Aorta (tissue), 5 donors: Measurements from ENCODE around the gene ZDHHC14. TPM values are rescaled to one million over a fixed set of nuclear protein-coding genes. Genes with fewer than 3 reads are reported as not detected.

Source experiments
- ATAC-seq: fragments of 200-7000 bp; cut with Tn5 transposase; one replicate; pipeline ENCODE4 v1.9.1; 2022; ENCODE audit warnings: moderate library complexity; ENCODE audit not compliant: low FRiP score
- DNase-seq, 2 donors: peaks; one replicate each; pipeline ENCODE4 v3.0.0-alpha.2; 2020
- H3K27ac ChIP-seq, 2 donors: one replicate each; pipeline ENCODE4 v1.5.1; 2013; ENCODE audit warnings: low read length in 2 of 2, mild to moderate bottlenecking in 2 of 2, moderate library complexity in 2 of 2, control low read depth in 1 of 2, inconsistent platforms in 1 of 2, low read depth in 1 of 2
- H3K27me3 ChIP-seq, 2 donors: one replicate each; pipeline ENCODE4 v1.6.1; 2013; ENCODE audit warnings: control low read depth in 1 of 2, low read length in 1 of 2, mild to moderate bottlenecking in 1 of 2, moderate library complexity in 1 of 2; ENCODE audit not compliant: insufficient read depth in 2 of 2, control insufficient read depth in 1 of 2
- H3K36me3 ChIP-seq, 2 donors: one replicate each; pipeline ENCODE4 v1.6.1; 2013; ENCODE audit warnings: control low read depth in 1 of 2, low read length in 1 of 2, mild to moderate bottlenecking in 1 of 2; ENCODE audit not compliant: insufficient read depth in 2 of 2, control insufficient read depth in 1 of 2
- H3K4me1 ChIP-seq, 2 donors: one replicate each; pipeline ENCODE4 v1.6.1; 2013; ENCODE audit warnings: low read length in 2 of 2, control low read depth in 1 of 2, mild to moderate bottlenecking in 1 of 2, moderate library complexity in 1 of 2; ENCODE audit not compliant: insufficient read depth in 2 of 2, control insufficient read depth in 1 of 2
- H3K4me3 ChIP-seq, 2 donors: one replicate each; pipeline ENCODE4 v1.5.1; 2013; ENCODE audit warnings: low read length in 2 of 2, control low read depth in 1 of 2, mild to moderate bottlenecking in 1 of 2
- H3K9me3 ChIP-seq: one replicate; pipeline ENCODE4 v1.6.1; 2013; ENCODE audit warnings: mild to moderate bottlenecking, low read length; ENCODE audit not compliant: control insufficient read depth
- WGBS, 2 donors: extraction: QIAGEN DNeasy Blood & Tissue Kit; methylation state at CpG; one replicate each; pipeline ENCODE4 v1.1.7; 2013; 5-methylcytosine and 5-hydroxymethylcytosine counted together
- intact Hi-C, 2 donors: fragments of 100-400 bp; cut with DNase I; formaldehyde crosslinking; loops; one replicate each; pipeline versions ENCODE4 v1.14.2 to v1.15.0; 2022
- polyA plus RNA-seq, 2 donors: library from polyadenylated mRNA; stranded (reverse); fragments of 200-250 nt; gene quantifications; one replicate each; pipeline ENCODE4 v1.2.3, GENCODE V29; 2013
- total RNA-seq, 2 donors: library from RNA; stranded (reverse); fragmentation: NEBNext Ultra II Directional; extraction: Animal tissue kit (Norgen Biotek cat#: 25700); gene quantifications; one replicate each; pipeline ENCODE4 v1.2.1, GENCODE V29; 2021
- donor health status: healthy with polysubstance abuse.
- donor health status: Bipolar disorder and iron deficiency.
- donor health status: DM: no; HTN: no; CAD: no.
- donor health status: DM: no; HTN: no; CAD: no.
- donor health status: DM: yes; HTN: yes; CAD: no.

ZDHHC14 gene
- total and polyA plus RNA-seq, 4 donors = 2.8 to 17.8 (median 14.4) TPM

GRCh38 chr6:157481865-157482249, 100.9 kb downstream of the ZDHHC14 start:
- intact Hi-C loops = no loop called here
- H3K9me3 ChIP-seq = no peaks in the 10 kb centered on the region
- no peak overlapping the region for H3K4me3 ChIP-seq
- H3K4me1 ChIP-seq = no peaks in the 10 kb centered on the region
- H3K36me3 ChIP-seq = no peaks in the 10 kb centered on the region
- whole genome bisulfite sequencing, 2 donors = 87 to 92% methylated on average over 4 of the region's 4 CpGs
- no peak for ATAC-seq
- H3K27ac ChIP-seq = no peak overlapping the region
- DNase-seq = no peak
- no peaks in the 10 kb centered on the region for H3K27me3 ChIP-seq

GRCh38 chr6:157483770-157484169, 102.8 kb downstream of the ZDHHC14 start:
- DNase-seq (no peak), ATAC-seq (no peak)
- WGBS, 2 donors = 97 to 100% methylated on average over 3 of the region's 3 CpGs
- no peaks in the 10 kb centered on the region for H3K4me1 ChIP-seq
- no peaks in the 10 kb centered on the region for H3K27me3 ChIP-seq
- intact Hi-C loops = no loop called here
- no peaks in the 10 kb centered on the region for H3K36me3 ChIP-seq
- H3K27ac ChIP-seq = no peak overlapping the region
- no peak overlapping the region for H3K4me3 ChIP-seq
- no peaks in the 10 kb centered on the region for H3K9me3 ChIP-seq

GRCh38 chr6:157484181-157484580, 103.2 kb downstream of the ZDHHC14 start:
- Histone ChIP-seq H3K36me3 (no peaks in the 10 kb centered on the region), H3K4me3 (no peak overlapping the region), H3K9me3 (no peaks in the 10 kb centered on the region), H3K27ac (no peak overlapping the region), H3K4me1 (no peaks in the 10 kb centered on the region), H3K27me3 (no peaks in the 10 kb centered on the region)
- 89 to 92% methylated on average over 10 of the region's 10 CpGs for WGBS, 2 donors
- ATAC-seq (no peak), DNase-seq (no peak)
- intact Hi-C loops = no loop called here

- Histone ChIP-seq H3K27ac (no peak overlapping the region), H3K9me3 (no peaks in the 10 kb centered on the region), H3K36me3 (no peaks in the 10 kb centered on the region), H3K27me3 (no peaks in the 10 kb centered on the region), H3K4me3 (no peak overlapping the region), H3K4me1 (no peaks in the 10 kb centered on the region)
- DNase-seq (no peak), ATAC-seq (no peak)
- intact Hi-C loops = no loop called here
- WGBS, 2 donors = 78 to 79% methylated on average over 5 of the region's 5 CpGs
These were observed 105.6 kb downstream of the ZDHHC14 start for GRCh38 chr6:157486572-157486971.

- Histone ChIP-seq H3K4me3 (no peak overlapping the region), H3K36me3 (no peaks in the 10 kb centered on the region), H3K27ac (no peak overlapping the region), H3K4me1 (no peaks in the 10 kb centered on the region), H3K27me3 (no peaks in the 10 kb centered on the region), H3K9me3 (no peaks in the 10 kb centered on the region)
- ATAC-seq = no peak
- no peak for DNase-seq
- WGBS, 2 donors = 87% methylated on average over 8 of the region's 8 CpGs
- intact Hi-C loops = no loop called here
These were observed 106.3 kb downstream of the ZDHHC14 start for GRCh38 chr6:157487110-157487773.

- Histone ChIP-seq H3K27me3 (no peaks in the 10 kb centered on the region), H3K36me3 (no peaks in the 10 kb centered on the region), H3K27ac (no peak overlapping the region), H3K9me3 (no peaks in the 10 kb centered on the region), H3K4me1 (no peaks in the 10 kb centered on the region), H3K4me3 (no peak overlapping the region)
- DNase-seq (no peak), ATAC-seq (no peak)
- intact Hi-C loops = no loop called here
- WGBS, 2 donors = 73 to 77% methylated on average over 10 of the region's 10 CpGs
These were observed 107.1 kb downstream of the ZDHHC14 start for GRCh38 chr6:157488058-157488457.

- H3K27ac ChIP-seq = no peak overlapping the region
- H3K9me3 ChIP-seq = no peaks in the 10 kb centered on the region
- DNase-seq = no peak
- ATAC-seq = no peak
- intact Hi-C loops = no loop called here
- H3K4me1 ChIP-seq = no peaks in the 10 kb centered on the region
- no peaks in the 10 kb centered on the region for H3K36me3 ChIP-seq
- H3K27me3 ChIP-seq = no peaks in the 10 kb centered on the region
- 77 to 85% methylated on average over 12 of the region's 12 CpGs for WGBS, 2 donors
- no peak overlapping the region for H3K4me3 ChIP-seq
These were observed 107.7 kb downstream of the ZDHHC14 start for GRCh38 chr6:157488716-157489118.

- intact Hi-C loops = no loop called here
These were observed 109.8 kb downstream of the ZDHHC14 start for GRCh38 chr6:157490611-157491269.

GRCh38 chr6:157491571-157492232, 110.7 kb downstream of the ZDHHC14 start:
- 92 to 97% methylated on average over 19 to 20 of the region's 20 CpGs for WGBS, 2 donors
- no peaks in the 10 kb centered on the region for H3K9me3 ChIP-seq
- H3K27ac ChIP-seq = no peak overlapping the region
- no peaks in the 10 kb centered on the region for H3K27me3 ChIP-seq
- ATAC-seq = no peak
- H3K4me1 ChIP-seq = no peaks in the 10 kb centered on the region
- no peak overlapping the region for H3K4me3 ChIP-seq
- intact Hi-C loops = no loop called here
- no peaks in the 10 kb centered on the region for H3K36me3 ChIP-seq
- no peak for DNase-seq

More at GRCh38 chr6:157490611-157491269, 109.8 kb downstream of the ZDHHC14 start:
- H3K4me3 ChIP-seq = no peak overlapping the region
- WGBS, 2 donors = 95 to 97% methylated on average over 16 of the region's 16 CpGs
- H3K4me1 ChIP-seq = no peaks in the 10 kb centered on the region
- H3K36me3 ChIP-seq = no peaks in the 10 kb centered on the region
- no peak for DNase-seq
- H3K27ac ChIP-seq = no peak overlapping the region
- H3K27me3 ChIP-seq = no peaks in the 10 kb centered on the region
- ATAC-seq = no peak
- H3K9me3 ChIP-seq = no peaks in the 10 kb centered on the region
